ENCODE measurements around the gene ANAPC1. TPM values are rescaled to one million over a fixed set of nuclear protein-coding genes. Genes with fewer than 3 reads are reported as not detected.

ANAPC1 gene
- total RNA-seq, 1 donor from 2014 or later, result 44.3 TPM

GRCh38 chr2:111927723-111928122 lies 43.7 kb upstream of the ANAPC1 start:
- no peak for DNase-seq (ENCODE audit: low spot score)
- Mint-ChIP-seq H3K4me3 (ENCODE audit: unreplicated experiment) (no peak overlapping the region), H3K4me1 (ENCODE audit: unreplicated experiment) (peaks cover 7% of the 10 kb centered on the region), H3K27ac (ENCODE audit: unreplicated experiment) (no peak overlapping the region), H3K27me3 (ENCODE audit: unreplicated experiment) (peaks cover 2% of the 10 kb centered on the region), H3K36me3 (ENCODE audit: low read depth, unreplicated experiment) (peaks cover 14% of the 10 kb centered on the region), H3K9me3 (ENCODE audit: unreplicated experiment) (no peaks in the 10 kb centered on the region)
- TF ChIP-seq, protein P1, sequence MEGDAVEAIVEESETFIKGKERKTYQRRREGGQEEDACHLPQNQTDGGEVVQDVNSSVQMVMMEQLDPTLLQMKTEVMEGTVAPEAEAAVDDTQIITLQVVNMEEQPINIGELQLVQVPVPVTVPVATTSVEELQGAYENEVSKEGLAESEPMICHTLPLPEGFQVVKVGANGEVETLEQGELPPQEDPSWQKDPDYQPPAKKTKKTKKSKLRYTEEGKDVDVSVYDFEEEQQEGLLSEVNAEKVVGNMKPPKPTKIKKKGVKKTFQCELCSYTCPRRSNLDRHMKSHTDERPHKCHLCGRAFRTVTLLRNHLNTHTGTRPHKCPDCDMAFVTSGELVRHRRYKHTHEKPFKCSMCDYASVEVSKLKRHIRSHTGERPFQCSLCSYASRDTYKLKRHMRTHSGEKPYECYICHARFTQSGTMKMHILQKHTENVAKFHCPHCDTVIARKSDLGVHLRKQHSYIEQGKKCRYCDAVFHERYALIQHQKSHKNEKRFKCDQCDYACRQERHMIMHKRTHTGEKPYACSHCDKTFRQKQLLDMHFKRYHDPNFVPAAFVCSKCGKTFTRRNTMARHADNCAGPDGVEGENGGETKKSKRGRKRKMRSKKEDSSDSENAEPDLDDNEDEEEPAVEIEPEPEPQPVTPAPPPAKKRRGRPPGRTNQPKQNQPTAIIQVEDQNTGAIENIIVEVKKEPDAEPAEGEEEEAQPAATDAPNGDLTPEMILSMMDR (IDR thresholded peaks at IDR 0.05; ENCODE audit: unreplicated experiment), result no peak

DNA sequence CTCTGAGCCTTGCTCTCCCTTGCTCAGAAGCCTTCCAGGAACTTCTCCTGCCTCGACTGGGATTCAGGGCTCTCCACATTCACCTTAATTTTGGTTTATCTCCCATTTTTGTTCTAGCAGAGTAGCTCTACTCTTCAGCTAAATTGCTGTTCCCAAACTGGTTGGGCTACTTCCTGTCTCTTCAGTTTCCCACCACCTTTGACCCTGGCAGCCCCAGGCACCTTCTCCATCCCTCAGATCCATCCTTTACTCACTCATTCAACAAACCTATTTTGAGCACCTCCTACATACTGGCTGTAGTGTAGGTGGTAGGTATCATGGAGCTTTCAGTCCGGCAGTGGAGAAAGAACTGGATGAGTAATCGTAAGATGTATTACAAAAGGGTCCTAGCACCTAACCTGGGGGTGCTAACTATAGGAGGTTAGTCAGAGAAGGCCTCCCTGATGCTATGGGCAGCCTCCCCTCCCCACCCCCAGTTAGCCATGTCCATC lies 40.7 kb upstream of the ANAPC1 start:
- TF ChIP-seq, protein P1 (IDR thresholded peaks at IDR 0.05; ENCODE audit: unreplicated experiment), result no peak
- Mint-ChIP-seq H3K36me3 (ENCODE audit: low read depth, unreplicated experiment) (no peaks in the 10 kb centered on the region), H3K27me3 (ENCODE audit: unreplicated experiment) (no peaks in the 10 kb centered on the region), H3K9me3 (ENCODE audit: unreplicated experiment) (no peaks in the 10 kb centered on the region), H3K4me3 (ENCODE audit: unreplicated experiment) (no peak overlapping the region), H3K27ac (ENCODE audit: unreplicated experiment) (no peak overlapping the region), H3K4me1 (ENCODE audit: unreplicated experiment) (peaks cover 15% of the 10 kb centered on the region)
- DNase-seq (ENCODE audit: low spot score), result no peak

DNA sequence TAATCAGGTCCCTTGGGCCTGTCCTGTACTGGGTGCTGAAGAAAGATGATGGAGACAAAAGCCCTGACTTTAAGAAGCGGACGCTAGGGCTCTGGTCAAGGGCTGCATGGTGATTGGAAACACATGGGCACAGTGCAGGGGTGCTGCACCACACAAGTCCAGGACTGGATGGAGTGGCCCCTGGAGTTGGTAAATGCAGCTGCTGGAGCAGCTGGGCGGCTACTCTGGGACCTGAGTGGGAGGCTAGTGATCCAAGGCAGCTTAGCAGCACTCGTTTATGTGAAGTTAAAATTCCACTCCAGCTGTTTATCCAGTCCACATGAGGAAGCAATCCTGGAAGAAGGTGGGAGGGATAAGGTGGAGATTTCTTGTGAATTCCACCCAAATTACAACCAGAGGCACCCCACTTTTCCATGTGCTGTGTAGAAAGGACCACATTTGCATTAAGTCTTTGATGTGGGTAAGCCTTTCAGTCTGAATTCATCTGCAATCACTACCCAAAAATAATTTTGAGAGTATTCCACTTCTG lies 39.3 kb upstream of the ANAPC1 start:
- no peaks in the 10 kb centered on the region for H3K36me3 Mint-ChIP-seq (ENCODE audit: low read depth, unreplicated experiment)
- TF ChIP-seq, protein P1 (IDR thresholded peaks at IDR 0.05; ENCODE audit: unreplicated experiment), result no peak
- H3K27me3 Mint-ChIP-seq (ENCODE audit: unreplicated experiment), result no peaks in the 10 kb centered on the region
- H3K4me1 Mint-ChIP-seq (ENCODE audit: unreplicated experiment), result peaks cover 15% of the 10 kb centered on the region
- no peak overlapping the region for H3K4me3 Mint-ChIP-seq (ENCODE audit: unreplicated experiment)
- no peak overlapping the region for H3K27ac Mint-ChIP-seq (ENCODE audit: unreplicated experiment)
- no peaks in the 10 kb centered on the region for H3K9me3 Mint-ChIP-seq (ENCODE audit: unreplicated experiment)
- DNase-seq (ENCODE audit: low spot score), result no peak

DNA sequence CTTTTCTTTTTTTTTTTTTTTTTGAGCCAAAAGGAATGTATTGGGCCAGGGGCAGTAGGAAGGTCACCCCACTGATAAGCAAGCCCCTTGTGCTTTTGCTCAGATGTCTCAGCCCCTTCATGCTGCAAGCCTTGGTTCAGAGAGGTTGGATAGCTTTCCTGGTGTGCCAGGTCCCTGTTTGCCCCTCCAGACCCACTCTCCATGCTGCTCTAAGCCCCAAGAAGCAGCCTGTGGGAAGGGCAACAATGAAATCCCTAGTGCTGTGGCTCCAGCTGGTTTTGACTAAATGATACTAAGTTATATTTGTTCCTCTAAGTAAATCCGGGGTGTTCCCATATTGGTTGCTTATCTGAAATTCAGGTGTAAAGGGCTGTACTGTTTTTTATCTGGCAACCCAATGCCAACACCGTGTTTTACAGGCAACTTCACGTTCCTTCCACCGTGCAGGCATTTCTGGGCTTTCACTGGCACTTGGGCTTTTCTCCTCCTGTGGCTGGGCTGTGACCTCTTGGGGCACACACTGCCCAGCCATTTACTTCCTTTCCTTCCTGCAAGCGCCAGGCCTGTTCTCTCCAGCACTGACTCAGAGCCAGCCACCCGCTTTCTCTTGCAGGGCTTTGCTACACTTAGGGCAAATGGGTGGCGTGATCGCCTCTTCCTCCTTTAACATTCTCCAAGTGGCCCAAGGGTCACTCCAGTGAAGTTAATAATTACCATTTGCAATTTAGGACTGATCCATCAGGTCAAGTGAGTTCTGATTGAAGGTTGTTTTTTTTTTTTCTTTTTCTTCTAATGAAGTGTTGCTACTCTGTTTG lies 36.0 kb upstream of the ANAPC1 start:
- Mint-ChIP-seq H3K9me3 (ENCODE audit: unreplicated experiment) (no peaks in the 10 kb centered on the region), H3K36me3 (ENCODE audit: low read depth, unreplicated experiment) (no peaks in the 10 kb centered on the region), H3K27ac (ENCODE audit: unreplicated experiment) (no peak overlapping the region), H3K27me3 (ENCODE audit: unreplicated experiment) (no peaks in the 10 kb centered on the region), H3K4me3 (ENCODE audit: unreplicated experiment) (no peak overlapping the region), H3K4me1 (ENCODE audit: unreplicated experiment) (peaks cover 15% of the 10 kb centered on the region)
- no peak for DNase-seq (ENCODE audit: low spot score)
- TF ChIP-seq, protein P1 (IDR thresholded peaks at IDR 0.05; ENCODE audit: unreplicated experiment), result peak; percentile 7

GRCh38 chr2:111919365-111919764 lies 35.4 kb upstream of the ANAPC1 start:
- H3K9me3 Mint-ChIP-seq (ENCODE audit: unreplicated experiment), result no peaks in the 10 kb centered on the region
- peak; percentile 12 for DNase-seq (ENCODE audit: low spot score)
- no peak overlapping the region for H3K27ac Mint-ChIP-seq (ENCODE audit: unreplicated experiment)
- peaks cover 10% of the 10 kb centered on the region for H3K4me1 Mint-ChIP-seq (ENCODE audit: unreplicated experiment)
- H3K27me3 Mint-ChIP-seq (ENCODE audit: unreplicated experiment), result no peaks in the 10 kb centered on the region
- no peaks in the 10 kb centered on the region for H3K36me3 Mint-ChIP-seq (ENCODE audit: low read depth, unreplicated experiment)
- TF ChIP-seq, protein P1 (IDR thresholded peaks at IDR 0.05; ENCODE audit: unreplicated experiment), result peak; percentile 25
- no peak overlapping the region for H3K4me3 Mint-ChIP-seq (ENCODE audit: unreplicated experiment)
